H1 (cell line): Measurements from ENCODE around the gene LTO1. TPM values are rescaled to one million over a fixed set of nuclear protein-coding genes. Genes with fewer than 3 reads are reported as not detected.

Source experiments
- CHD1 ChIP-seq: IDR thresholded peaks from 2 replicates; pipeline ENCODE4 v1.6.1; 2012; ENCODE audit warnings: low read depth, low read length, improper control_type of control experiment
- E2F6 ChIP-seq: IDR thresholded peaks from 2 replicates; pipeline ENCODE4 v1.6.1; 2012; ENCODE audit warnings: inconsistent platforms
- FOSL1 ChIP-seq: IDR thresholded peaks from 2 replicates; pipeline ENCODE4 v1.6.1; 2011; ENCODE audit warnings: mild to moderate bottlenecking, low read depth, low read length, moderate library complexity; ENCODE audit not compliant: insufficient read depth
- GABPA ChIP-seq: IDR thresholded peaks from 2 replicates; pipeline ENCODE4 v1.6.1; 2011; ENCODE audit warnings: mild to moderate bottlenecking, low read length, moderate library complexity, borderline replicate concordance; ENCODE audit not compliant: insufficient read depth
- PHF8 ChIP-seq: fragments of 200-600 bp; sonication (generic); conservative IDR thresholded peaks from 2 replicates; pipeline ENCODE4 v1.7.1; 2012; ENCODE audit warnings: low read depth, mild to moderate bottlenecking, inconsistent platforms, low read length, moderate library complexity
- RBBP5 ChIP-seq: IDR thresholded peaks from 2 replicates; pipeline ENCODE4 v1.7.1; 2012; ENCODE audit warnings: low read depth, mild to moderate bottlenecking, inconsistent platforms, low read length, moderate library complexity, borderline replicate concordance
- YY1 ChIP-seq: IDR thresholded peaks from 2 replicates; pipeline ENCODE4 v1.6.1; 2011; ENCODE audit warnings: low read depth, mild to moderate bottlenecking, low read length
- ZNF274 ChIP-seq: IDR thresholded peaks from 2 replicates; pipeline ENCODE4 v1.7.0; 2012; ENCODE audit warnings: low read length, borderline replicate concordance; ENCODE audit errors: extremely low read depth
- polyA plus RNA-seq, 7 experiments: library from polyadenylated mRNA; depleted of rRNA in 3 of 7; stranded (reverse) in 5 of 7; unstranded in 2 of 7; fragments of >200 nt in 5 of 7; fragments of 200-250 nt in 2 of 7; gene quantifications; 1 replicate in 5 of 7; 2 replicates in 1 of 7; 4 replicates in 1 of 7; pipeline versions ENCODE4 v1.2.1 to v1.2.3, GENCODE V29; 2011 to 2013; ENCODE audit warnings: missing spikeins in 2 of 7, mixed read lengths in 2 of 7
- total RNA-seq: library from RNA; stranded (reverse); fragmentation: NEBNext Ultra II Directional; extraction: Animal tissue kit (Norgen Biotek cat#: 25700); gene quantifications from 2 replicates; pipeline ENCODE4 v1.2.1, GENCODE V29; 2021

LTO1 gene
- total and polyA plus RNA-seq, 2 of the 8 experiments (the other 6 are each of a cell fraction or from before 2014, with no cell fraction given) = 15.4 to 21.3 TPM

- TF ChIP-seq RBBP5 (no peak), E2F6 (no peak), YY1 (no peak), CHD1 (no peak), PHF8 (no peak), ZNF274 (no peak), FOSL1 (no peak), GABPA (no peak)
Measured at GRCh38 chr11:69692422-69692821, 17.3 kb upstream of the LTO1 start (continued).
